Subcutaneous abdominal adipose tissue (tissue), 5 donors: Measurements from ENCODE around the gene ENKUR.

Experiments
- H3K27ac ChIP-seq: one replicate; pipeline ENCODE4 v1.7.0; 2013; ENCODE audit warnings: low read depth, mild to moderate bottlenecking, inconsistent platforms, low read length, moderate library complexity
- H3K27me3 ChIP-seq, 5 donors: one replicate each; pipeline ENCODE4 v1.7.0; 2013; ENCODE audit warnings: low read length in 5 of 5, inconsistent platforms in 1 of 5; ENCODE audit not compliant: control insufficient read depth in 5 of 5, insufficient read depth in 4 of 5
- H3K36me3 ChIP-seq, 5 donors: one replicate each; pipeline ENCODE4 v1.7.0; 2013; ENCODE audit warnings: low read length in 5 of 5; ENCODE audit not compliant: control insufficient read depth in 5 of 5, insufficient read depth in 5 of 5
- H3K4me1 ChIP-seq, 5 donors: one replicate each; pipeline ENCODE4 v1.7.0; 2013; ENCODE audit warnings: low read length in 5 of 5, mild to moderate bottlenecking in 3 of 5, moderate library complexity in 1 of 5; ENCODE audit not compliant: control insufficient read depth in 5 of 5, insufficient read depth in 5 of 5
- H3K4me3 ChIP-seq, 5 donors: one replicate each; pipeline ENCODE4 v1.7.0; 2013; ENCODE audit warnings: low read length in 5 of 5, low read depth in 1 of 5
- H3K9ac ChIP-seq, 5 donors: one replicate each; pipeline ENCODE4 v1.7.0; 2013; ENCODE audit warnings: low read length in 5 of 5, mild to moderate bottlenecking in 4 of 5, moderate library complexity in 3 of 5
- H3K9me3 ChIP-seq, 5 donors: one replicate each; pipeline ENCODE4 v1.7.0; 2013; ENCODE audit warnings: low read length in 5 of 5; ENCODE audit not compliant: control insufficient read depth in 5 of 5
- donor health status: healthy.
- donor health status: healthy.
- donor health status: healthy.
- donor health status: healthy.
- donor health status: healthy.

Gene ENKUR

GRCh38 chr10:25050402-25050801, 34.4 kb upstream of the ENKUR start:
- peaks cover 0 to 8% (median 0%) of the 10 kb centered on the region in 5 donors for H3K27me3 ChIP-seq
- H3K4me3 ChIP-seq = no peak overlapping the region
- H3K27ac ChIP-seq = no peak overlapping the region
- no peaks in the 10 kb centered on the region for H3K36me3 ChIP-seq
- H3K9me3 ChIP-seq = peaks cover 0 to 2% (median 0%) of the 10 kb centered on the region in 5 donors
- no peak overlapping the region for H3K9ac ChIP-seq
- H3K4me1 ChIP-seq = peaks cover 0 to 15% (median 5%) of the 10 kb centered on the region in 5 donors

GRCh38 chr10:25049966-25050365, 34.0 kb upstream of the ENKUR start:
- peaks cover 0 to 8% (median 0%) of the 10 kb centered on the region in 5 donors for H3K27me3 ChIP-seq
- H3K36me3 ChIP-seq = no peaks in the 10 kb centered on the region
- H3K4me3 ChIP-seq = no peak overlapping the region
- peaks cover 0 to 15% (median 5%) of the 10 kb centered on the region in 5 donors for H3K4me1 ChIP-seq
- H3K27ac ChIP-seq = no peak overlapping the region
- no peak overlapping the region for H3K9ac ChIP-seq
- H3K9me3 ChIP-seq = peaks cover 0 to 2% (median 0%) of the 10 kb centered on the region in 5 donors

- H3K27ac ChIP-seq = no peak overlapping the region
- H3K9ac ChIP-seq = no peak overlapping the region
- H3K27me3 ChIP-seq = peaks cover 0 to 8% (median 0%) of the 10 kb centered on the region in 5 donors
- no peaks in the 10 kb centered on the region for H3K36me3 ChIP-seq
- peaks cover 0 to 2% (median 0%) of the 10 kb centered on the region in 5 donors for H3K9me3 ChIP-seq
- peaks cover 0 to 15% (median 5%) of the 10 kb centered on the region in 5 donors for H3K4me1 ChIP-seq
- H3K4me3 ChIP-seq = no peak overlapping the region
Measured at GRCh38 chr10:25048450-25048849, 32.5 kb upstream of the ENKUR start.

GRCh38 chr10:25047591-25048301, 31.8 kb upstream of the ENKUR start:
- Histone ChIP-seq H3K4me3 (no peak overlapping the region), H3K36me3 (no peaks in the 10 kb centered on the region), H3K27ac (no peak overlapping the region), H3K9me3 (peaks cover 0 to 2% (median 0%) of the 10 kb centered on the region in 5 donors), H3K27me3 (peaks cover 0 to 8% (median 0%) of the 10 kb centered on the region in 5 donors), H3K4me1 (peaks cover 0 to 15% (median 5%) of the 10 kb centered on the region in 5 donors), H3K9ac (no peak overlapping the region)

- H3K9me3 ChIP-seq = peaks cover 0 to 2% (median 0%) of the 10 kb centered on the region in 5 donors
- H3K4me3 ChIP-seq = no peak overlapping the region
- no peak overlapping the region for H3K27ac ChIP-seq
- no peak overlapping the region for H3K9ac ChIP-seq
- H3K27me3 ChIP-seq = peaks cover 0 to 8% (median 0%) of the 10 kb centered on the region in 5 donors
- H3K4me1 ChIP-seq = peaks cover 0 to 15% (median 5%) of the 10 kb centered on the region in 5 donors
- H3K36me3 ChIP-seq = no peaks in the 10 kb centered on the region
Measured at GRCh38 chr10:25047088-25047487, 31.1 kb upstream of the ENKUR start.

GRCh38 chr10:25046641-25047040, 30.7 kb upstream of the ENKUR start:
- H3K27ac ChIP-seq = no peak overlapping the region
- peaks cover 0 to 2% (median 0%) of the 10 kb centered on the region in 5 donors for H3K9me3 ChIP-seq
- no peaks in the 10 kb centered on the region for H3K36me3 ChIP-seq
- no peak overlapping the region for H3K9ac ChIP-seq
- no peak overlapping the region for H3K4me3 ChIP-seq
- H3K27me3 ChIP-seq = peaks cover 0 to 8% (median 0%) of the 10 kb centered on the region in 5 donors
- H3K4me1 ChIP-seq = peaks cover 0 to 15% (median 5%) of the 10 kb centered on the region in 5 donors

- H3K36me3 ChIP-seq = no peaks in the 10 kb centered on the region
- peaks cover 0 to 5% (median 0%) of the 10 kb centered on the region in 5 donors for H3K4me1 ChIP-seq
- H3K9ac ChIP-seq = no peak overlapping the region
- no peaks in the 10 kb centered on the region for H3K27me3 ChIP-seq
- no peaks in the 10 kb centered on the region for H3K9me3 ChIP-seq
- H3K4me3 ChIP-seq = no peak overlapping the region
- H3K27ac ChIP-seq = no peak overlapping the region
Measured at GRCh38 chr10:25039531-25039930, 23.6 kb upstream of the ENKUR start.

GRCh38 chr10:25038325-25038724, 22.4 kb upstream of the ENKUR start:
- H3K9ac ChIP-seq = no peak overlapping the region

GRCh38 chr10:25036381-25036780, 20.4 kb upstream of the ENKUR start:
- H3K4me1 ChIP-seq = peaks cover 0 to 5% (median 0%) of the 10 kb centered on the region in 5 donors
- no peaks in the 10 kb centered on the region for H3K27me3 ChIP-seq
- H3K4me3 ChIP-seq = no peak overlapping the region
- no peaks in the 10 kb centered on the region for H3K36me3 ChIP-seq
- H3K9ac ChIP-seq = no peak overlapping the region
- no peaks in the 10 kb centered on the region for H3K9me3 ChIP-seq
- H3K27ac ChIP-seq = no peak overlapping the region

More at GRCh38 chr10:25038325-25038724, 22.4 kb upstream of the ENKUR start:
- Histone ChIP-seq H3K4me1 (peaks cover 0 to 5% (median 0%) of the 10 kb centered on the region in 5 donors), H3K27me3 (no peaks in the 10 kb centered on the region), H3K36me3 (no peaks in the 10 kb centered on the region), H3K4me3 (no peak overlapping the region), H3K9me3 (no peaks in the 10 kb centered on the region), H3K27ac (no peak overlapping the region)

- no peaks in the 10 kb centered on the region for H3K36me3 ChIP-seq
- H3K9me3 ChIP-seq = no peaks in the 10 kb centered on the region
- H3K27me3 ChIP-seq = no peaks in the 10 kb centered on the region
- no peak overlapping the region for H3K27ac ChIP-seq
- peaks cover 4 to 8% (median 8%) of the 10 kb centered on the region in 5 donors for H3K4me1 ChIP-seq
- no peak overlapping the region for H3K9ac ChIP-seq
- H3K4me3 ChIP-seq = no peak overlapping the region
Measured at GRCh38 chr10:25029519-25029918, 13.6 kb upstream of the ENKUR start.
